ENCODE data around the gene ERC2. TPM values are rescaled to one million over a fixed set of nuclear protein-coding genes. Genes with fewer than 3 reads are reported as not detected.

ERC2 gene
- total and polyA plus RNA-seq, 5 donors from 2014 or later, result not detected

- H3K27me3 Mint-ChIP-seq, result peaks cover 4% of the 10 kb centered on the region
- Histone ChIP-seq H3K4me3 (ENCODE audit: low read depth, low read length) (no peak overlapping the region), H3K36me3 (ENCODE audit: control insufficient read depth, insufficient read depth, low read length) (no peaks in the 10 kb centered on the region), H3K9me3 (ENCODE audit: control insufficient read depth in 2 of 2, low read length in 2 of 2) (no peaks in the 10 kb centered on the region), H3K27me3 (ENCODE audit: control insufficient read depth, insufficient read depth, low read length) (no peaks in the 10 kb centered on the region), H3K4me1 (ENCODE audit: control insufficient read depth, insufficient read depth, low read length, poor library complexity, severe bottlenecking) (no peaks in the 10 kb centered on the region), H3K27ac (ENCODE audit: insufficient read depth, low read length, poor library complexity, severe bottlenecking) (no peak overlapping the region)
- peaks cover 0 to 9% (median 0%) of the 10 kb centered on the region in 7 donors for H3K9me3 Mint-ChIP-seq
- H3K4me3 Mint-ChIP-seq, result no peak overlapping the region
- no peaks in the 10 kb centered on the region for H3K36me3 Mint-ChIP-seq
- no peaks in the 10 kb centered on the region for H3K4me1 Mint-ChIP-seq
- no peak for DNase-seq
- no peak overlapping the region for H3K27ac Mint-ChIP-seq
- no peak for ATAC-seq (ENCODE audit: low read depth in 2 of 2)
These were observed 465.1 kb downstream of the ERC2 start for GRCh38 chr3:56003129-56003528.

- ATAC-seq (ENCODE audit: low read depth in 2 of 2) (no peak), DNase-seq (no peak)
- no peaks in the 10 kb centered on the region for H3K9me3 ChIP-seq (ENCODE audit: control insufficient read depth in 2 of 2, low read length in 2 of 2)
- Mint-ChIP-seq H3K36me3 (no peaks in the 10 kb centered on the region), H3K27ac (no peak overlapping the region), H3K4me1 (no peaks in the 10 kb centered on the region), H3K9me3 (peaks cover 0 to 9% (median 0%) of the 10 kb centered on the region in 7 donors), H3K4me3 (no peak overlapping the region), H3K27me3 (peaks cover 1% of the 10 kb centered on the region)
- H3K4me3 ChIP-seq (ENCODE audit: low read depth, low read length), result no peak overlapping the region
- no peaks in the 10 kb centered on the region for H3K27me3 ChIP-seq (ENCODE audit: control insufficient read depth, insufficient read depth, low read length)
- H3K4me1 ChIP-seq (ENCODE audit: control insufficient read depth, insufficient read depth, low read length, poor library complexity, severe bottlenecking), result no peaks in the 10 kb centered on the region
- H3K36me3 ChIP-seq (ENCODE audit: control insufficient read depth, insufficient read depth, low read length), result no peaks in the 10 kb centered on the region
- no peak overlapping the region for H3K27ac ChIP-seq (ENCODE audit: insufficient read depth, low read length, poor library complexity, severe bottlenecking)
These were observed 466.3 kb downstream of the ERC2 start for GRCh38 chr3:56001991-56002390.

- Histone ChIP-seq H3K9me3 (ENCODE audit: control insufficient read depth in 2 of 2, low read length in 2 of 2) (no peaks in the 10 kb centered on the region), H3K27me3 (ENCODE audit: control insufficient read depth, insufficient read depth, low read length) (no peaks in the 10 kb centered on the region), H3K4me3 (ENCODE audit: low read depth, low read length) (no peak overlapping the region), H3K36me3 (ENCODE audit: control insufficient read depth, insufficient read depth, low read length) (no peaks in the 10 kb centered on the region), H3K4me1 (ENCODE audit: control insufficient read depth, insufficient read depth, low read length, poor library complexity, severe bottlenecking) (no peaks in the 10 kb centered on the region), H3K27ac (ENCODE audit: insufficient read depth, low read length, poor library complexity, severe bottlenecking) (no peak overlapping the region)
- DNase-seq (no peak), ATAC-seq (ENCODE audit: low read depth in 2 of 2) (no peak)
- Mint-ChIP-seq H3K9me3 (peaks cover 0 to 9% (median 0%) of the 10 kb centered on the region in 7 donors), H3K4me3 (no peak overlapping the region), H3K27ac (no peak overlapping the region), H3K36me3 (no peaks in the 10 kb centered on the region), H3K4me1 (no peaks in the 10 kb centered on the region), H3K27me3 (no peaks in the 10 kb centered on the region)
These were observed 466.7 kb downstream of the ERC2 start for GRCh38 chr3:56001537-56001936.

GRCh38 chr3:55989366-55989765 lies 478.9 kb downstream of the ERC2 start:
- Histone ChIP-seq H3K9me3 (ENCODE audit: control insufficient read depth in 2 of 2, low read length in 2 of 2) (no peaks in the 10 kb centered on the region), H3K27me3 (ENCODE audit: control insufficient read depth, insufficient read depth, low read length) (no peaks in the 10 kb centered on the region), H3K4me3 (ENCODE audit: low read depth, low read length) (no peak overlapping the region), H3K4me1 (ENCODE audit: control insufficient read depth, insufficient read depth, low read length, poor library complexity, severe bottlenecking) (no peaks in the 10 kb centered on the region), H3K36me3 (ENCODE audit: control insufficient read depth, insufficient read depth, low read length) (no peaks in the 10 kb centered on the region), H3K27ac (ENCODE audit: insufficient read depth, low read length, poor library complexity, severe bottlenecking) (no peak overlapping the region)
- ATAC-seq (ENCODE audit: low read depth in 2 of 2), result no peak
- Mint-ChIP-seq H3K4me3 (no peak overlapping the region), H3K27me3 (no peaks in the 10 kb centered on the region), H3K27ac (no peak overlapping the region), H3K9me3 (no peaks in the 10 kb centered on the region), H3K4me1 (no peaks in the 10 kb centered on the region), H3K36me3 (no peaks in the 10 kb centered on the region)
- DNase-seq, result no peak

- ATAC-seq (ENCODE audit: low read depth in 2 of 2), result no peak
- H3K4me1 ChIP-seq (ENCODE audit: control insufficient read depth, insufficient read depth, low read length, poor library complexity, severe bottlenecking), result no peaks in the 10 kb centered on the region
- Mint-ChIP-seq H3K4me3 (no peak overlapping the region), H3K4me1 (no peaks in the 10 kb centered on the region), H3K36me3 (no peaks in the 10 kb centered on the region), H3K27me3 (no peaks in the 10 kb centered on the region), H3K27ac (no peak overlapping the region), H3K9me3 (no peaks in the 10 kb centered on the region)
- H3K27me3 ChIP-seq (ENCODE audit: control insufficient read depth, insufficient read depth, low read length), result no peaks in the 10 kb centered on the region
- DNase-seq, result no peak
- H3K4me3 ChIP-seq (ENCODE audit: low read depth, low read length), result no peak overlapping the region
- no peaks in the 10 kb centered on the region for H3K36me3 ChIP-seq (ENCODE audit: control insufficient read depth, insufficient read depth, low read length)
- H3K27ac ChIP-seq (ENCODE audit: insufficient read depth, low read length, poor library complexity, severe bottlenecking), result no peak overlapping the region
- H3K9me3 ChIP-seq (ENCODE audit: control insufficient read depth in 2 of 2, low read length in 2 of 2), result no peaks in the 10 kb centered on the region
These were observed 479.4 kb downstream of the ERC2 start for GRCh38 chr3:55988905-55989304.

- Mint-ChIP-seq H3K27me3 (no peaks in the 10 kb centered on the region), H3K27ac (no peak overlapping the region), H3K9me3 (no peaks in the 10 kb centered on the region), H3K4me3 (no peak overlapping the region), H3K4me1 (no peaks in the 10 kb centered on the region), H3K36me3 (no peaks in the 10 kb centered on the region)
- Histone ChIP-seq H3K36me3 (ENCODE audit: control insufficient read depth, insufficient read depth, low read length) (no peaks in the 10 kb centered on the region), H3K9me3 (ENCODE audit: control insufficient read depth in 2 of 2, low read length in 2 of 2) (no peaks in the 10 kb centered on the region), H3K27me3 (ENCODE audit: control insufficient read depth, insufficient read depth, low read length) (no peaks in the 10 kb centered on the region), H3K27ac (ENCODE audit: insufficient read depth, low read length, poor library complexity, severe bottlenecking) (no peak overlapping the region), H3K4me1 (ENCODE audit: control insufficient read depth, insufficient read depth, low read length, poor library complexity, severe bottlenecking) (no peaks in the 10 kb centered on the region), H3K4me3 (ENCODE audit: low read depth, low read length) (no peak overlapping the region)
- DNase-seq (no peak), ATAC-seq (ENCODE audit: low read depth in 2 of 2) (no peak)
These were observed 483.6 kb downstream of the ERC2 start for GRCh38 chr3:55984626-55985025.

GRCh38 chr3:55978953-55979352 lies 489.3 kb downstream of the ERC2 start:
- H3K9me3 Mint-ChIP-seq, result no peaks in the 10 kb centered on the region
- H3K27ac ChIP-seq (ENCODE audit: insufficient read depth, low read length, poor library complexity, severe bottlenecking), result no peak overlapping the region
- H3K4me1 Mint-ChIP-seq, result no peaks in the 10 kb centered on the region
- DNase-seq (no peak), ATAC-seq (ENCODE audit: low read depth in 2 of 2) (no peak)
- H3K27ac Mint-ChIP-seq, result no peak overlapping the region
- no peak overlapping the region for H3K4me3 Mint-ChIP-seq
- H3K4me3 ChIP-seq (ENCODE audit: low read depth, low read length), result no peak overlapping the region
- H3K4me1 ChIP-seq (ENCODE audit: control insufficient read depth, insufficient read depth, low read length, poor library complexity, severe bottlenecking), result no peaks in the 10 kb centered on the region
- no peaks in the 10 kb centered on the region for H3K9me3 ChIP-seq (ENCODE audit: control insufficient read depth in 2 of 2, low read length in 2 of 2)
- H3K36me3 Mint-ChIP-seq, result no peaks in the 10 kb centered on the region
- no peaks in the 10 kb centered on the region for H3K36me3 ChIP-seq (ENCODE audit: control insufficient read depth, insufficient read depth, low read length)
- no peaks in the 10 kb centered on the region for H3K27me3 ChIP-seq (ENCODE audit: control insufficient read depth, insufficient read depth, low read length)
- no peaks in the 10 kb centered on the region for H3K27me3 Mint-ChIP-seq

- no peaks in the 10 kb centered on the region for H3K4me1 Mint-ChIP-seq
- H3K9me3 ChIP-seq (ENCODE audit: control insufficient read depth in 2 of 2, low read length in 2 of 2), result no peaks in the 10 kb centered on the region
These were observed 493.7 kb downstream of the ERC2 start for GRCh38 chr3:55974421-55975165.

More at GRCh38 chr3:55974421-55975165, 493.7 kb downstream of the ERC2 start:
- no peaks in the 10 kb centered on the region for H3K27me3 ChIP-seq (ENCODE audit: control insufficient read depth, insufficient read depth, low read length)
- ATAC-seq (ENCODE audit: low read depth in 2 of 2) (no peak), DNase-seq (no peak)
- Mint-ChIP-seq H3K4me3 (no peak overlapping the region), H3K27ac (no peak overlapping the region), H3K9me3 (peaks cover 0 to 7% (median 0%) of the 10 kb centered on the region in 7 donors), H3K36me3 (no peaks in the 10 kb centered on the region), H3K27me3 (no peaks in the 10 kb centered on the region)
- no peaks in the 10 kb centered on the region for H3K4me1 ChIP-seq (ENCODE audit: control insufficient read depth, insufficient read depth, low read length, poor library complexity, severe bottlenecking)
- H3K36me3 ChIP-seq (ENCODE audit: control insufficient read depth, insufficient read depth, low read length), result no peaks in the 10 kb centered on the region
- H3K27ac ChIP-seq (ENCODE audit: insufficient read depth, low read length, poor library complexity, severe bottlenecking), result no peak overlapping the region
- no peak overlapping the region for H3K4me3 ChIP-seq (ENCODE audit: low read depth, low read length)

Data from CD4-positive, CD25-positive, alpha-beta regulatory T cell (primary cell).